K562 (cell line): ENCODE measurements around the gene SOST. TPM values are rescaled to one million over a fixed set of nuclear protein-coding genes. Genes with fewer than 3 reads are reported as not detected.

Source experiments
- CHD7 ChIP-seq: fragments of 200-600 bp; sonication (generic); IDR thresholded peaks from one replicate; pipeline ENCODE4 v1.6.1; 2012; ENCODE audit warnings: mild to moderate bottlenecking, low read depth, low read length, inconsistent platforms
- MAFG ChIP-seq: fragments of 450-650 bp; conservative IDR thresholded peaks from 2 replicates; pipeline ENCODE4 v1.6.1; 2016; ENCODE audit warnings: missing genetic modification characterization, missing compliant biosample characterization
- MAFK ChIP-seq: IDR thresholded peaks from 2 replicates; pipeline ENCODE4 v1.6.1; 2011; ENCODE audit warnings: low read length, improper control_type of control experiment
- OTX1 ChIP-seq: fragments of 450-650 bp; formaldehyde crosslinking; IDR thresholded peaks from 2 replicates; pipeline ENCODE4 v1.4.0; 2022; ENCODE audit warnings: mild to moderate bottlenecking
- PHF21A ChIP-seq: fragments of 450-650 bp; IDR thresholded peaks from 2 replicates; pipeline ENCODE4 v1.6.1; 2017; ENCODE audit warnings: low read depth, borderline replicate concordance
- TFE3 ChIP-seq: fragments of 450-650 bp; formaldehyde crosslinking; IDR thresholded peaks from 2 replicates; pipeline ENCODE4 v1.4.0; 2020; ENCODE audit warnings: mild to moderate bottlenecking, mixed read lengths
- ZNF384 ChIP-seq: IDR thresholded peaks from 2 replicates; pipeline ENCODE4 v1.6.1; 2012; ENCODE audit warnings: low read depth, low read length, improper control_type of control experiment
- ZNF445 ChIP-seq: fragments of 250-450 bp; sonication (Bioruptor Pico); IDR thresholded peaks from 2 replicates; pipeline ENCODE4 v1.4.0; 2020; ENCODE audit warnings: low read depth, mild to moderate bottlenecking, moderate library complexity
- polyA plus RNA-seq, 8 experiments: library from polyadenylated mRNA; depleted of rRNA in 4 of 8; stranded (reverse) in 5 of 8; unstranded in 3 of 8; fragments of >200 nt; fragmentation: Nextera tagmentation in 2 of 8; fragmentation: Illumina TruSeq in 1 of 8; extraction: Ambion mirVana in 2 of 8; extraction: Trizol in 1 of 8; gene quantifications; 2 replicates each; pipeline versions ENCODE4 v1.2.1 to v1.2.3, GENCODE V29; 2011 to 2014; ENCODE audit warnings: inconsistent platforms in 1 of 8, missing spikeins in 1 of 8
- total RNA-seq, 7 experiments: library from RNA; depleted of rRNA in 6 of 7; stranded (reverse); fragments of >200 nt in 6 of 7; fragmentation: Illumina TruSeq in 2 of 7; extraction: Trizol in 2 of 7; gene quantifications; 2 replicates each; pipeline versions ENCODE4 v1.2.1 to v1.2.3, GENCODE V29; 2011 to 2021; ENCODE audit warnings: low replicate concordance in 1 of 7
- TF ChIP-seq, protein P1 (sequence below), 2 experiments: fragments of 450-650 bp in 1 of 2; sonication (generic) in 1 of 2; formaldehyde crosslinking in 1 of 2; IDR thresholded peaks in 1 of 2; conservative IDR thresholded peaks in 1 of 2; 2 replicates each; pipeline versions ENCODE4 v1.6.1 to v1.8.1; 2016 to 2023; ENCODE audit warnings: mild to moderate bottlenecking in 2 of 2, moderate library complexity in 2 of 2, inconsistent platforms in 1 of 2, missing genetic modification reagents in 1 of 2
- TF ChIP-seq, protein P2 (sequence below): fragments of 450-650 bp; formaldehyde crosslinking; IDR thresholded peaks from 2 replicates; pipeline ENCODE4 v1.4.0; 2020; ENCODE audit warnings: mild to moderate bottlenecking, moderate library complexity

Gene SOST
- total and polyA plus RNA-seq, 9 of the 15 experiments (the other 6 are each of a cell fraction or from before 2014, with no cell fraction given), result not detected

DNA sequence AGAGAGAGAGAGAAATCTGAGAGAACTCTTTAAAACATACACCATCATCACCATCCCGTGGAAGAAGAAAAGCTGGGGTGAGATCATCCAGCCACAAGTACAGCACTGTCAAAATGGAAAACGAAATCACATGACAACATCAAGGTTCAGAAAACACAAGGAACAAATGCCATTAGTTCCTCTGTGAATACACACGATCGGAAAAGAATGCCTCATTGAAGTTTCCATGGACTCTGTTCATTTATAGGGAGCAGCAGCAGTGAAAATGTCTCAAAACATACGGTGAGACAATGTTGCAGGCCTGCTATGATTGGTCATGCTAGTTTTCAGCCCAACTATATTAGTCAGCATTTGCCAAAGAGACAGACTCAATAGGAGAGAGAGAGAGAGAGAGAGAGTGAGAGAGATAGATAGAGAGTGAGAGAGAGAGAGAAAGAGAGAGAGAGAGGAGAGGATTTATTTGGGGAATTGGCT lies 26.1 kb upstream of the SOST start (continued):
- TF ChIP-seq CHD7 (no peak), MAFG (0 out of 2 replicates have a peak, but pooled peaks have one; percentile 29), ZNF384 (no peak), ZNF445 (CRISPR knock-in tag) (no peak), PHF21A (0 out of 2 replicates have a peak, but pooled peaks have one; percentile 34), TFE3 (CRISPR knock-in tag) (peak; percentile 23; the same call in 1 of the 2 replicates), OTX1 (CRISPR knock-in tag) (0 out of 2 replicates have a peak, but pooled peaks have one; percentile 11), MAFK (0 out of 2 replicates have a peak, but pooled peaks have one; percentile 6)
- TF ChIP-seq, protein P1, sequence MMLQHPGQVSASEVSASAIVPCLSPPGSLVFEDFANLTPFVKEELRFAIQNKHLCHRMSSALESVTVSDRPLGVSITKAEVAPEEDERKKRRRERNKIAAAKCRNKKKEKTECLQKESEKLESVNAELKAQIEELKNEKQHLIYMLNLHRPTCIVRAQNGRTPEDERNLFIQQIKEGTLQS (IDR thresholded peaks at IDR 0.05), result peak; percentile 33; the same call in 1 of the 2 replicates
- TF ChIP-seq, protein P1 (CRISPR knock-in tag; conservative IDR thresholded peaks at IDR 0.05), result no peak
- TF ChIP-seq, protein P2, sequence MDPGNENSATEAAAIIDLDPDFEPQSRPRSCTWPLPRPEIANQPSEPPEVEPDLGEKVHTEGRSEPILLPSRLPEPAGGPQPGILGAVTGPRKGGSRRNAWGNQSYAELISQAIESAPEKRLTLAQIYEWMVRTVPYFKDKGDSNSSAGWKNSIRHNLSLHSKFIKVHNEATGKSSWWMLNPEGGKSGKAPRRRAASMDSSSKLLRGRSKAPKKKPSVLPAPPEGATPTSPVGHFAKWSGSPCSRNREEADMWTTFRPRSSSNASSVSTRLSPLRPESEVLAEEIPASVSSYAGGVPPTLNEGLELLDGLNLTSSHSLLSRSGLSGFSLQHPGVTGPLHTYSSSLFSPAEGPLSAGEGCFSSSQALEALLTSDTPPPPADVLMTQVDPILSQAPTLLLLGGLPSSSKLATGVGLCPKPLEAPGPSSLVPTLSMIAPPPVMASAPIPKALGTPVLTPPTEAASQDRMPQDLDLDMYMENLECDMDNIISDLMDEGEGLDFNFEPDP, result no peak
- TF ChIP-seq, all 486 proteins: peak for 6
